SK-N-SH treated with all-trans-retinoic acid at 6 μM for 48 hours (cell line): ENCODE results near the gene TMEM185A.
"Not testable (repeated sequence)": the region's sequence is repeated elsewhere in the genome, so short reads cannot be mapped to it uniquely, and the experiment has no call there.

Source experiments
- ATAC-seq: fragments of 200-7000 bp; cut with Tn5 transposase; 3 replicates; pipeline ENCODE4 v1.9.1; 2020; ENCODE audit warnings: mild to moderate bottlenecking, moderate library complexity
- ARNTL ChIP-seq: fragments of 450-650 bp; formaldehyde crosslinking; IDR thresholded peaks from 2 replicates; pipeline ENCODE4 v1.5.0; 2020; ENCODE audit warnings: low read depth, mild to moderate bottlenecking, moderate library complexity, borderline replicate concordance
- BACH2 ChIP-seq: fragments of 250-450 bp; sonication (Bioruptor Pico); IDR thresholded peaks from 2 replicates; pipeline ENCODE4 v1.9.0; 2021; ENCODE audit warnings: mild to moderate bottlenecking, borderline replicate concordance
- CSDC2 ChIP-seq: fragments of 250-450 bp; sonication (Bioruptor Pico); IDR thresholded peaks from 2 replicates; pipeline ENCODE4 v1.5.0; 2020; ENCODE audit warnings: mild to moderate bottlenecking, moderate library complexity
- ESRRG ChIP-seq: fragments of 250-450 bp; sonication (Bioruptor Pico); IDR thresholded peaks from 2 replicates; pipeline ENCODE4 v1.6.1; 2021; ENCODE audit warnings: mild to moderate bottlenecking
- GLIS3 ChIP-seq: fragments of 250-450 bp; sonication (Bioruptor Pico); IDR thresholded peaks from 2 replicates; pipeline ENCODE4 v1.5.0; 2020; ENCODE audit warnings: mild to moderate bottlenecking, moderate library complexity
- ISL1 ChIP-seq: fragments of 250-450 bp; sonication (Bioruptor Pico); IDR thresholded peaks from 2 replicates; pipeline ENCODE4 v2.1.2; 2022; ENCODE audit warnings: mild to moderate bottlenecking, moderate library complexity
- OSR1 ChIP-seq: fragments of 250-450 bp; sonication (Bioruptor Pico); IDR thresholded peaks from 2 replicates; pipeline ENCODE4 v1.8.0; 2022; ENCODE audit warnings: moderate library complexity, mild to moderate bottlenecking, inconsistent platforms
- PPARA ChIP-seq: fragments of 250-450 bp; sonication (Bioruptor Pico); IDR thresholded peaks from 2 replicates; pipeline ENCODE4 v1.5.0; 2020; ENCODE audit warnings: mild to moderate bottlenecking, borderline replicate concordance
- SNAI2 ChIP-seq: fragments of 250-450 bp; sonication (Bioruptor Pico); IDR thresholded peaks from 2 replicates; pipeline ENCODE4 v1.5.0; 2020; ENCODE audit warnings: mild to moderate bottlenecking, moderate library complexity
- TCF4 ChIP-seq: fragments of 250-450 bp; sonication (Bioruptor Pico); IDR thresholded peaks from 2 replicates; pipeline ENCODE4 v1.8.0; 2021; ENCODE audit warnings: mild to moderate bottlenecking, moderate library complexity, borderline replicate concordance
- TOX ChIP-seq: fragments of 250-450 bp; sonication (Bioruptor Pico); IDR thresholded peaks from 2 replicates; pipeline ENCODE4 v1.8.0; 2021; ENCODE audit warnings: mild to moderate bottlenecking, moderate library complexity, borderline replicate concordance
- ZC3H10 ChIP-seq: fragments of 250-450 bp; sonication (Bioruptor Pico); IDR thresholded peaks from 2 replicates; pipeline ENCODE4 v1.5.1; 2021; ENCODE audit warnings: mild to moderate bottlenecking, moderate library complexity
- ZFP3 ChIP-seq: fragments of 250-450 bp; sonication (Bioruptor Pico); IDR thresholded peaks from 2 replicates; pipeline ENCODE4 v1.5.0; 2020; ENCODE audit warnings: mild to moderate bottlenecking, moderate library complexity
- ZFP30 ChIP-seq: fragments of 450-650 bp; formaldehyde crosslinking; IDR thresholded peaks from 2 replicates; pipeline ENCODE4 v1.5.0; 2022; ENCODE audit warnings: mild to moderate bottlenecking, moderate library complexity
- ZNF565 ChIP-seq: fragments of 450-650 bp; formaldehyde crosslinking; conservative IDR thresholded peaks from 2 replicates; pipeline ENCODE4 v1.5.0; 2020; ENCODE audit warnings: low read depth, mild to moderate bottlenecking, moderate library complexity
- ZNF8 ChIP-seq: fragments of 450-650 bp; formaldehyde crosslinking; IDR thresholded peaks from 2 replicates; pipeline ENCODE4 v1.5.0; 2020; ENCODE audit warnings: mild to moderate bottlenecking, moderate library complexity
- TF ChIP-seq, protein P1 (sequence below): fragments of 250-450 bp; sonication (Bioruptor Pico); IDR thresholded peaks from 2 replicates; pipeline ENCODE4 v1.5.1; 2021; ENCODE audit warnings: mild to moderate bottlenecking, moderate library complexity
- TF ChIP-seq, protein P2 (sequence below): fragments of 250-450 bp; sonication (Bioruptor Pico); IDR thresholded peaks from 2 replicates; pipeline ENCODE4 v1.5.1; 2020; ENCODE audit warnings: low read depth, mild to moderate bottlenecking, moderate library complexity
- TF ChIP-seq, protein P3 (sequence below): fragments of 250-450 bp; sonication (Bioruptor Pico); IDR thresholded peaks from 2 replicates; pipeline ENCODE4 v1.8.0; 2020; ENCODE audit warnings: mild to moderate bottlenecking, moderate library complexity, borderline replicate concordance

The TMEM185A gene

DNA sequence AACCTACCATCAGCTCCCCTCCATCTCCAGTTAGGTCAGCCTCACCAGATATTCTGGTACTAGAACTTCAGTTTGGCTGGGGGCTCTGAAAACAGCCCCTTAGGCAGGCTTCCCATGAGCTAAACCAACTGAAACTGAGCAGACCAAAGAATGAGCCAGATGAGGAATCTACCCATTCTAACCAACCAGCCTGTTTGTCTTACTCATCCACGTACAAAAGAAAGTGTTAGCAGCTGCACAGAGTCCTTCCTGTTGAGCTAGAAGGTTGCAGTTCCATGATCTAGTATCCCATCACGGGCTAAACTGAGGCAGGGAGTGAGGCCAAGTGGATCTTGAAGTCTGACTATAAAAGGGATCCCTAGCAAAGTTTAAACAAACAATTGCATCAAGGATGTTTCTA, 61.8 kb downstream of the TMEM185A start (continued):
- no peak for TF ChIP-seq ZC3H10
- TF ChIP-seq TOX (CRISPR knock-in tag), result no peak
- TF ChIP-seq, protein P1, sequence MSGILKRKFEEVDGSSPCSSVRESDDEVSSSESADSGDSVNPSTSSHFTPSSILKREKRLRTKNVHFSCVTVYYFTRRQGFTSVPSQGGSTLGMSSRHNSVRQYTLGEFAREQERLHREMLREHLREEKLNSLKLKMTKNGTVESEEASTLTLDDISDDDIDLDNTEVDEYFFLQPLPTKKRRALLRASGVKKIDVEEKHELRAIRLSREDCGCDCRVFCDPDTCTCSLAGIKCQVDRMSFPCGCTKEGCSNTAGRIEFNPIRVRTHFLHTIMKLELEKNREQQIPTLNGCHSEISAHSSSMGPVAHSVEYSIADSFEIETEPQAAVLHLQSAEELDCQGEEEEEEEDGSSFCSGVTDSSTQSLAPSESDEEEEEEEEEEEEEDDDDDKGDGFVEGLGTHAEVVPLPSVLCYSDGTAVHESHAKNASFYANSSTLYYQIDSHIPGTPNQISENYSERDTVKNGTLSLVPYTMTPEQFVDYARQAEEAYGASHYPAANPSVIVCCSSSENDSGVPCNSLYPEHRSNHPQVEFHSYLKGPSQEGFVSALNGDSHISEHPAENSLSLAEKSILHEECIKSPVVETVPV (CRISPR knock-in tag), result no peak
- no peak for TF ChIP-seq OSR1 (CRISPR knock-in tag)
- no peak for TF ChIP-seq BACH2 (CRISPR knock-in tag)
- TF ChIP-seq CSDC2, result no peak

DNA sequence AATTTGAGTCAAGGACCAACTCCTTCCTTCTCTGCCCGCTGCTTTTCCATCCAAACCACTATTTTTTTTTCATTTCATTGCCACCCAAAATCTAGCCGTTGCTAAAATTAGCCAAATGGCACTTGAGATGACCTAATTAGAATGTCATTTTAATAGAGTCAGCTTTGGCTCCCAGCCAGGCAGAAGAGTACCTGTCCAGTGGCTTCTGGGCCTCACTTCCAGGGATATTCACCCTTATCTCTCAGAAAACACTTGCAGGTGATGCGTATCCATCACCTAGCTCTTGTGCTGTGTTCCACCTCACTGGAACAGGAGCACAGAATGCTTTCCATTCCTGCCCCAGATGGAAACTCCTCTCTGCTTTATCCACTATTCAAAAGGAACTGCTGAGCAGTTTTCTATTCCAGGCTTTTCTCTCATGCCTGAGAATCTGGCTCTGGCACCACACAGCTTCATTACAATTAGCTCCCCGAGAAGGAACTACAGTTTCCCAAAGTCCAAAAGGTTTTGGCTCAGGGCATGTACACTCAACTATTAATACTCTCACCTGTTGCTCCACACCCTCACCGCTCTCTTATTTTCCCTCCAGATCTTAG, 62.8 kb downstream of the TMEM185A start:
- ATAC-seq, result no peak
- no peak for TF ChIP-seq TCF4 (CRISPR knock-in tag)
- no peak for TF ChIP-seq GLIS3
- TF ChIP-seq ZNF565, result no peak
- TF ChIP-seq ZNF8, result no peak
- TF ChIP-seq, protein P1 (CRISPR knock-in tag), result no peak
- no peak for TF ChIP-seq ZFP30 (CRISPR knock-in tag)
- TF ChIP-seq ESRRG (CRISPR knock-in tag), result no peak
- TF ChIP-seq ARNTL (CRISPR knock-in tag), result no peak

DNA sequence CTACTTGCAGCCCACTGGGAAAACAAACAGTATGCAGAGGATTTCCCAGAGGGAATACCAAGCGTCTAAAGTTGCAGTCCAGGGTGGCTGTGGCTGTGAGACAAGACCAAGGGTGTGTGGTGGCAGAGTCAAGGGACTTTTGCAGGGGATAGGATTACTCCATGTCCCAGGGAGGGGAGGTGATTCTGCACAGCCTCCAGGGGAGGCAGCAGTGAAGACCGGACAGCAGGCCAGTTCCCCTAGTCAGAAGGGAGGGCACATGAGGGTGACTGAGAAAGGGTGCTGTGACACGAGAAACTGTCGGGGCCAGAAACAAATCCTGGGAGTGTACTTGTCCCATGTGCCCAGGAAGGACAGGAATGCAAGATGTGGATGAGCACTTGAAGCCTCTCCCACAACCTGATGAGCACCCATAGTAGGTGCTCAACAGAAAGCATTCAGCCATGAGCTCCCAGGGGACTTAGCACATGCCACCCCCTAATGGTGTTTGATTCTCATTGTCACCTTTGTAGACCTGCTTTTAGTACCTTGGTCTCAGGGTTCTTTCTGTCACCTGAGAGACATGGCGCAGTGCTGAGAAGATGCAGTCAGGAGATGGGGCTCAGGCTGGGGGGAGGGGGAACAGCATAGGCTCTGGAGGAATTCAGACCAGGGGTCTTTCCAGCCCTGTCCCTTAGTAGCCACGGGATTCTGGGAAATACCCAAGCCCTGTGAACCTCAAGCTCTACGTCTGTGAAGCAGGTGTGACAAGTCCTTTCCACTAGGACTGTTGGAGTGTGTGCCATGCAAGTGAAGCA, 63.8 kb downstream of the TMEM185A start:
- TF ChIP-seq ZC3H10 (no peak), OSR1 (CRISPR knock-in tag) (no peak), TOX (CRISPR knock-in tag) (no peak), ISL1 (CRISPR knock-in tag) (no peak), BACH2 (CRISPR knock-in tag) (no peak), ZFP3 (no peak), ZNF565 (no peak), ZNF8 (no peak), CSDC2 (no peak)
- TF ChIP-seq, protein P1 (CRISPR knock-in tag), result no peak
- ATAC-seq, result no peak

DNA sequence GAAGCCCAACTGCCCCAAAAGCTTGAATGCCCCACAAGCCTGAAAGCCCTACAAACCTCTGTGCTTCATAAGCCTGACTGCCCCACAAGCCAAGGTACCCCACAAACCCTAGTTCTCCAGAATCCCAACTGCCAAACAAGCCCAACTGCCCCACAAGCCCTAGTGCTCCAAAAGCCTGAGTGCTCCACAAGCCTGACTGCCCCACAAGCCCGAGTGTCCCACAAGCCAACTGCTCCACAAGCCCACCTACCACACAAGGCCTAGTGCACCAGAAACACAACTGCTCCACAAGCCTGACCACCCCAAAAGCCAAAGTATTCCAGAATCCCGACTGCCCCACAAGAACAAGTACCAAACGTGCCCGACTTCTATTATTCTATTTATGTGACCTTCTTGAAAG, 68.2 kb downstream of the TMEM185A start:
- no peak for TF ChIP-seq ZNF565
- TF ChIP-seq ESRRG (CRISPR knock-in tag), result no peak
- TF ChIP-seq TOX (CRISPR knock-in tag), result no peak
- no peak for TF ChIP-seq SNAI2 (CRISPR knock-in tag)
- TF ChIP-seq CSDC2, result no peak
- TF ChIP-seq PPARA (CRISPR knock-in tag), result no peak
- no peak for TF ChIP-seq OSR1 (CRISPR knock-in tag)
- no peak for TF ChIP-seq ZFP30 (CRISPR knock-in tag)
- TF ChIP-seq BACH2 (CRISPR knock-in tag), result no peak
- TF ChIP-seq, protein P2, sequence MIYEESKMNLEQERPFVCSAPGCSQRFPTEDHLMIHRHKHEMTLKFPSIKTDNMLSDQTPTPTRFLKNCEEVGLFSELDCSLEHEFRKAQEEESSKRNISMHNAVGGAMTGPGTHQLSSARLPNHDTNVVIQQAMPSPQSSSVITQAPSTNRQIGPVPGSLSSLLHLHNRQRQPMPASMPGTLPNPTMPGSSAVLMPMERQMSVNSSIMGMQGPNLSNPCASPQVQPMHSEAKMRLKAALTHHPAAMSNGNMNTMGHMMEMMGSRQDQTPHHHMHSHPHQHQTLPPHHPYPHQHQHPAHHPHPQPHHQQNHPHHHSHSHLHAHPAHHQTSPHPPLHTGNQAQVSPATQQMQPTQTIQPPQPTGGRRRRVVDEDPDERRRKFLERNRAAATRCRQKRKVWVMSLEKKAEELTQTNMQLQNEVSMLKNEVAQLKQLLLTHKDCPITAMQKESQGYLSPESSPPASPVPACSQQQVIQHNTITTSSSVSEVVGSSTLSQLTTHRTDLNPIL (CRISPR knock-in tag), result no peak
- TF ChIP-seq, protein P1 (CRISPR knock-in tag), result no peak
- TF ChIP-seq, protein P3, sequence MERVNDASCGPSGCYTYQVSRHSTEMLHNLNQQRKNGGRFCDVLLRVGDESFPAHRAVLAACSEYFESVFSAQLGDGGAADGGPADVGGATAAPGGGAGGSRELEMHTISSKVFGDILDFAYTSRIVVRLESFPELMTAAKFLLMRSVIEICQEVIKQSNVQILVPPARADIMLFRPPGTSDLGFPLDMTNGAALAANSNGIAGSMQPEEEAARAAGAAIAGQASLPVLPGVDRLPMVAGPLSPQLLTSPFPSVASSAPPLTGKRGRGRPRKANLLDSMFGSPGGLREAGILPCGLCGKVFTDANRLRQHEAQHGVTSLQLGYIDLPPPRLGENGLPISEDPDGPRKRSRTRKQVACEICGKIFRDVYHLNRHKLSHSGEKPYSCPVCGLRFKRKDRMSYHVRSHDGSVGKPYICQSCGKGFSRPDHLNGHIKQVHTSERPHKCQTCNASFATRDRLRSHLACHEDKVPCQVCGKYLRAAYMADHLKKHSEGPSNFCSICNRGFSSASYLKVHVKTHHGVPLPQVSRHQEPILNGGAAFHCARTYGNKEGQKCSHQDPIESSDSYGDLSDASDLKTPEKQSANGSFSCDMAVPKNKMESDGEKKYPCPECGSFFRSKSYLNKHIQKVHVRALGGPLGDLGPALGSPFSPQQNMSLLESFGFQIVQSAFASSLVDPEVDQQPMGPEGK (CRISPR knock-in tag), result no peak
- no peak for TF ChIP-seq TCF4 (CRISPR knock-in tag)
- TF ChIP-seq, all 23 proteins: peak for 0
- no peak for ATAC-seq

DNA sequence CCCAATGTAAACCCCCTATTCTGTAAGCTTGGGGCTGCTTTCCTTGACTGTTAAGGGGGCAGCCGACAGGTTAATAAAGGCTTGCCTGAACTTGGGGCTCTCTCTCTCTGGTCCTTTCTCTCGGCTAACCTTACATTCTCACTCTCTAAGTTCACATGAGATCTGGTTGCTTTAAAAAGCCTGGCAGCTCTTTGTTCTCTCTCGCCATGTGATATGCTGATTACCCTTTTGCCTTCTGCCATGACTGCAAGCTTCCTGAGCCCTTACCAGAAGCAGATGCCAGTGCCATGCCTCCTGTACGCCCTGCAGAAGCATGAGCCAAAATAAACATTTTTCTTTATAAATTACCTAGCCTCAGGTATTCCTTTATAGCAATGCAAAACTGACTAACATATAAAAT, 76.3 kb downstream of the TMEM185A start:
- ATAC-seq, result not testable (repeated sequence)

DNA sequence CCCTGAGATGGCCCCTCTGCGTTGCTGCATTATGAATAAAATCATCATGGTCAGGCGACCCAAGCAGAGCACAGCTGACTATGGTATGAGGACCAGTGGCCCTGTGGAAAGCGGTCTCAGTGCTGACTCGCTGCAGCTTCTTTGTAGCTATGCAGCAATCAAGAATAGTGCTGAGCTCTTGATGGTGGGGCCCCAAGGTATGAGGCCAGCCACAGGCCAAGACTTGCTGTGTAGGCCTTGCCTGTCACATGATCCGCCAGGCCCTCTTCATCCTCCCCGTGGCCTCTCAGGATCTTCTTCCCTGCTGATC, 79.7 kb downstream of the TMEM185A start:
- not testable (repeated sequence) for ATAC-seq

DNA sequence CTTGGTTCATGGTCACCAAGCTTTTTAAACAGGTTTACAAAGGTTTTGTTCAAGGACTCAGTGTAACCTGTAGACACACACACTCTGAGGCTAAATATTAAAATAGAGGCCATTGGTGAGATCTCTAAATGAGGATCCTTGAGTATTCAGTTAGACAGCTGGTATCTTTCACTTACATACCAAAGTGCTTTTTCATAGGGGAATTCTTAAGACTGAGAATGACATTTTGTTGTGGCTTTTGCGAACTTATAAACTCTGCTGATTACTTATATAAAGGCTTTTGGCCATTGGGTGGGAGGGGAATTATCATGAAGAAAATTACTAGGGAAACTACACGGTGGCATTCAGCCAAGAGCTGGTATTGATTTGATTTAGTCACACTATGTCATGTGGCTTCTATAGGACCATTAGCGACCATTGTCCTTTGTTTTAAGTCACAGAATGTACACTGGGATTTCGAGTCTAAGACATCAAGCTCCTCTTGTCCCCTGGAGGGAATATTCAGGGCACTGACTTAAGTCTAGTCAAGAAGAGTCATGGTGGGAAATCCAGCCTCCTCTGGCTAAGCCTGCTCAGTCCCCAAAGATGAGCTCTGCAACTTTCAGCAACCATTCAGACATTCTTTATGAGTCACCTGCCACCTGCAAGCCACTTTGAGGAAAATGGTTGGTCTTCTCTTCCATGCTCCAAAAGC, 80.2 kb downstream of the TMEM185A start:
- ATAC-seq, result not testable (repeated sequence)
